NCI-H187 (cell line): Measurements from ENCODE around the gene KDM4D.
"Not testable (repeated sequence)": the region's sequence is repeated elsewhere in the genome, so short reads cannot be mapped to it uniquely, and the experiment has no call there.

Source experiments
- DNase-seq, 2 experiments: peaks; one replicate each; lab custom pipeline; 2025; lab: John Stamatoyannopoulos, UW

KDM4D gene

DNA sequence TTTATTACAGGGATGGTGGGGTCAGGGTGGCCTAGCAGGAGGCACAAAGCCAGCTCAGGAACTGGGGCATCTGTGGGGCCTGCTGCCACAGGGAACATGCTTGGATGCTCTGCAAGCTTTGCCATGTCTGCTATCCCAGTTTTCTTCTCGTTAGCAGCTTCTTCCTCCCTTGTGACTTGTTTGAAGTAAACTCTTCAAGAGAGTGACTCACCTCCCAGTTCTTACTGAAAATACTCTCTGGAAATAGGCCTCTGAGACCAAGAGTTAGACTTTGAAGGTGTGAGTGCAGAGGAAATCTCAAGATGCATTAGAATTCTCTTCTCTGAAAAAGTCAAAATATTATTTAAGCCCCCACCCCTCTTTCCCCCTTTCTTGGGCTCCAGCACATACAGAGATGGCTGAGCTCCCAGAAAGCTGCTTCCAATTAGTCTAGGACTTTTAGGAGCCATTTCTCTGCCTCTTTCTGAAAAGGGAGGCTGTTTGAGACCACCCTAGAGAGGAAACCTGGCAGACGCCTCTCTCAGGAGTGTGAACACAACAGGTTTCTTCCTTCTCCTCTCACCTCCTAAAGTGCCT lies 15.3 kb upstream of the KDM4D start:
- no peak for DNase-seq

DNA sequence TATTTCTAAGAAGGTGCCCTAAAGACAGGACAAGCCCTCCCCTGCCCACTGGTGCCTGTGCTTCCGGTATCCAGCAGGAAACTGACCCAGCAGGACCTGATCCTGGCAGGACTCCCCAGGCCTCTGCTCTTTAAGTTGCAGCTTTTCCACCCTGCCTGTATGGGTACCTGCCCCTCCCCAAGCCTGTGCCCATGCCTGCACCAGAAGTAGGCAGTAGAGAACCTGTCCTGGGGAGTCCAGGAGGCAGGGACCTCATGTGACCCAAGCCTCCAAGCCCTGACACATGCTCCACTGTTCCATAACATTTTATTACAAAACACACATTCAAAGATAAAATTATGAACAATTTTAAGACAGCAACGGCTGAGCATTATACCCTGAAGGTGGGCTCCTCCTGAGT lies 14.3 kb upstream of the KDM4D start:
- DNase-seq = no peak

DNA sequence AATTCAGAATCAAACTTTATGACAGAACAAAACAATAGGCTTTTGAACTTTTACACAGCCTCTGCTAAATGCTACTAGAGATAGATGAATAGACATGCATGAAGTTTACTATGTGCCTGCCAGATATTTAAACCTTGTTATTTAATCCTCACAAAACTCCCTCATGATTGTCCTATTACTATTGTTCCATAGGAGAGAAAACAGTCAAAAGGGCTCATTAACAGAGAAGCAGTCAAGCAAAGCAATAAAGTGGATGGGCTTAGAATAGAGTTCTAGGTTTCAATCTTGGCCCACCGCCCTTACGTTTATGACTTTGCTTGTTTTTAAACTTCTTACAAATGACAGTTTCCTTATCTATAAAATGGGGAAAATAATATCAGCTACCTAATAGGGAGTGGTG lies 13.0 kb upstream of the KDM4D start:
- no peak for DNase-seq

DNA sequence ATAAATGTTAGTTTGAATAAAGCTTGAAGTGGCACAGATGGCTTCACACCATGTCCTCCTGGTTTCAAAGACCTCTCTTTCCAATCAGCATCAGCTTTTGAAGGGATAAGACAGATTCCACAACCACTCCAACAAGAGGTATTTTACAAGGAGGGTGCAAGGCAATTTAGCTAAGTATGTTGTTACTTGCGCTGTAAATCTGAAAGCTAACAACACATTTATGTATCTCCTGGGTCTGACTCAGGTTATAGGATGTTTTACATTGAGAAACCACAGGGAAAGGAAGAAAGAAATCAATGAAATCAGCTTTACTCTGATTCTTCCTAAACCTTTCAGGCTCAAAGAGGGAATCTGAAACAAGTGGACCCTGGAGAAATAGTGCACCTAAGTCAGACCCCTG lies 12.3 kb upstream of the KDM4D start:
- DNase-seq = no peak

DNA sequence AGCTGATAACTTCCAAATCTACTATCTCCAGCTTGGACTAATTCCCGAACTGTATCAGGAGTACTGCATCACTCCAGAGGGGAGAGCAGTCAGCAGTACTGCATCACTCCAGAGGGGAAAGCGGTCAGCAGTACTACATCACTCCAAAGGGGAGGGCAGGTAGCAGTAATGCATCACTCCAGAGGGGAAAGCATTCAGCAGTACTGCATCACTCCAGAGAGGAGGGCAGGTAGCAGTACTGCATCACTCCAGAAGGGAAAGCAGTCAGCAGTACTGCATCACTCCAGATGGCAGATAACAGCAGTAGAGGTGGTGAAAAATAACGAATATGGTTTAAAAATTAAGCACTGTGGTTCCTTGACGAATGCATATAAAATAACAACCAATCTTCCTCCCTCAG lies 8.6 kb upstream of the KDM4D start:
- DNase-seq = no peak

DNA sequence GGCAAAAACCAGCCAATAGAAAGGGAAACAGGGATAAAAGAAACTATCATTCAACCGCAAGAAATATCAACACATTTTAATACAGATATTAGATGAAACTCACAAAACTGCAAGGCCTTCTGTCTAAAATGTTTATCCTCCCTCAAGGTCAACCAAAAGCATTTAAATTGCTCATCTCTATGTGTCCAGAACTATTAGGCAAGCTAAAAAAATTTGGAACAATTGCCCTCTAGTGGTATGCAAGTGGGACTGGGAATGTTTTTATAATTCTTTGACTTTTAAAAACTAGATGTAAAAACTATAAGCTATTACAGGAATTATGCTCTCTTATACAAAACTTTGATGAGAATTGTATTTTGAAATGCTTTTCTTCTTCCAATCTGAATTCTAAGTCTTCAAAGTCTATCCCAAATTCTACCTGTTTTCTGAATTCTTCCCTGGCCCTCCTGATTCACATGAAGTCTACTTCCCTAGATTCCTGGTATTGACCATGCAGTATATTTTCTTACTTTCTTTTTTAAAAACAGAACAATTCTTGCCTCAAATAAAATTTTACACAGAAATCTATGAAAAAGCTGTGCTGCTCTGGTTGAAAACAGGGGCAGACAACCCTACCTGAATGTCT lies 5.1 kb upstream of the KDM4D start:
- DNase-seq = no peak

DNA sequence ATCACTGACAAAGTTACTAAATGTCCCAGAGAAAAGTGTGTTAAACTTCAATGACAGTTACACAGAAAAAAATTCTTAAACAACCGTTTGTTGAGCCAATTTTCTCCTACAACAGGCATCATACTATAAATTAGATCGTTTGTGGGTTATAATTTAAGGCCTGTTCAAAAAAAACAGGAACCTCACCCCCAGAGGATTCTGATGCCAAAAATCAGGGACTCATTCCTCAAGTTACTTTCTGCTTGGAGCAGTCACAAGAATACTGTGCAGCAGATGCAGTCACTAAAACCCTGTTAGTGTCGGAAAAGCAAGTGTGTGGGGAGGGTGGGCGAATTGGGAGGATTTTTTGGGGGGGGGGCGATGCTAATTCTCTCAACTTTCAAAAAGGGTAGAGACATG lies 810 bp upstream of the KDM4D start:
- no peak for DNase-seq

DNA sequence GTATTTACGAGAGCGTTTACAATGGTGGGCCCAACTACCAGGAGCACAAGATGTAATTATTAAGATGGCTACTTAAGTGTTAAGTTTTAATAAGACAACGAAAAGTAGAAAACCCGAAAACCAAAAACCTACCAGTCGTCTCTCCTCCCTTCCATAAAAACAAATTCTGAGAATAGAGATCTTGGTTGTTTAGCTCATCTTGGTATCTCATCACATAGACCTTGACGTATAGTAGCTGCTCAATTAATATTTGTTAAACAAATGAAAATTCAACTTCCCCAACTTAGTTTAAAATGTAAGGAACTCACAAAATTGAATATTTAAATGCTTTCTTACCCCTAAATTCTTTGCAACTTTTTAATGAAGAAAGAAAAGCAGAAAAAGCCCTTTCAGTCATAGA lies 669 bp downstream of the KDM4D start:
- no peak for DNase-seq

DNA sequence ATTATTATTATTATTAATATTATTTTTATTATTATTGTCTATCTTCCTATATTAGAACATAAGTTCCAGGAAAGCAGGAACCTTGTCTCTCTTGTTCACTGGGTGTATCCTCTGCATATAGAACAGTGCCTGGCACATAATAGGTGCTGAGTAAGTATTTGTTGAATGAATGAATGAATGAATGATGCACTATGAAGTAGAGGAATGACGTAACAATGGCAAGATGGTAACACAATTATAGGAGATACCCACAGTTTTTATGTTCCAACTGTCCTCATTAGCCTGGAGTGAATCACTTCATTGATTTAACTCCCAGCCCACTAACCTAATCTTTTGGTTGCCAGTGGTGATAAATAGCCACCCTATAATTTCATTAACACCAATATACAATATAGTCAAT lies 2.1 kb downstream of the KDM4D start:
- DNase-seq = no peak

DNA sequence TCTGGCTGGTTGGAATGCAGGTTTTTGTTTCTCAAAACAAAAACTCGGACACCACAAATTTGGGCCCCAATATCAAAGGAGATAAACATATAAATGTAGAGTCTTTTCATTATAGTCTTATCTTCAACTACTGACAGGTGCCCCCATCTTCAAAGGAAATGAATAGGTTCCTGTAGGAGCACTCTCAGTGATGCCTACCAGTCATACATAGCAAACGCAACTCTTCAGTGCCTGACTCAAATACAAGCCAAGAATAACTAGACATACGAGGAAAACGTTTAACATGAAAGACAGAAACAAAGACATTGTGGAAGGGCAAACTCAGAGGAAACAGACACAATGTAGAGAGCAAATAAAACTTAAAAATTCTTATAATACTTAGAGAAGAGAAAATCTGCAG lies 13.9 kb downstream of the KDM4D start:
- DNase-seq = no peak

DNA sequence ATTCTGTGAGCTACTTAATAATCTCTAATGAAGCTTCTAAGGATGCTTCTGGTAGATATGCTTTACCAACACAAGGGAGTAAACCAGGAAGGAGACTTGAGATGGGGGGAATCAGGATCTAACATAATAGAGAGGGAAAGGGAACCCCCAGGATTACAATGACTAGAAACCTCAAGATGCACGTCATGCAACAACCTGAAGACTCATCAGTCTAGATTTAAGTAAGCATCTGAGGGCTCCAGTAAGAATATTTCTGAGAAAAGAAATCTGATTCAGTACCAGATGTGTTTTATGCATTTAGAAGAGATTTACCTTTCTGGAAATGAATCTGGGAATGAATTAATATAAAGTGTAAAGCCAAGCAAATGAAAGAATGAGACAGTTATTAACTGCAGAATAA lies 15.2 kb downstream of the KDM4D start:
- DNase-seq = no peak

DNA sequence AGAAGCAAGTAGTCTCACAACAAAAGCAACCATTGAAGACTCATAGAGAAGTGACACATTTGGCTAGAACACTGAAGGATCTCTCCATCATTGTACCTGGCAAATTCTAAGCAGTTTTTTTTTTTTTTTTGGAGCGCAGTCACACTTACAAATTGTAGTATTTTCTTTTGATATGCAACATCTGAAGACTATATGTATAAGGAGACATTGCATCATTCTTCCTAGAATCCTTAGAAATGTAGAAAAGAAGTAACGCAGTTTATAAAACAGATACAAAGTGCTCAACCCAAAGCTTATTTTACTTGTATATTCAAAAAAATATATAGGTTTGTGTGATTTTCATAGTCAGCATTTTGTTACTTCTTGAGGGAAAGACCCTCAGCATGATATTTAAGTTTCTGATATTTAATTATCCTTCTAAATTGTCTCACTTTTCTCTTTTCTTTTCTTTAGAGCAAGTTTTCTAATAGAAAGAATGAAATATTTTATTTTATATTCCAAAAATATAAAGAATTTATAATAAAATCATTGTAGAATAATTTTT lies 20.0 kb downstream of the KDM4D start:
- no peak for DNase-seq

DNA sequence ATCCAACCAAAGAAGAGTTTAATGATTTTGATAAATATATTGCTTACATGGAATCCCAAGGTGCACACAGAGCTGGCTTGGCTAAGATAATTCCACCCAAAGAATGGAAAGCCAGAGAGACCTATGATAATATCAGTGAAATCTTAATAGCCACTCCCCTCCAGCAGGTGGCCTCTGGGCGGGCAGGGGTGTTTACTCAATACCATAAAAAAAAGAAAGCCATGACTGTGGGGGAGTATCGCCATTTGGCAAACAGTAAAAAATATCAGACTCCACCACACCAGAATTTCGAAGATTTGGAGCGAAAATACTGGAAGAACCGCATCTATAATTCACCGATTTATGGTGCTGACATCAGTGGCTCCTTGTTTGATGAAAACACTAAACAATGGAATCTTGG lies 23.9 kb downstream of the KDM4D start:
- DNase-seq = no peak

DNA sequence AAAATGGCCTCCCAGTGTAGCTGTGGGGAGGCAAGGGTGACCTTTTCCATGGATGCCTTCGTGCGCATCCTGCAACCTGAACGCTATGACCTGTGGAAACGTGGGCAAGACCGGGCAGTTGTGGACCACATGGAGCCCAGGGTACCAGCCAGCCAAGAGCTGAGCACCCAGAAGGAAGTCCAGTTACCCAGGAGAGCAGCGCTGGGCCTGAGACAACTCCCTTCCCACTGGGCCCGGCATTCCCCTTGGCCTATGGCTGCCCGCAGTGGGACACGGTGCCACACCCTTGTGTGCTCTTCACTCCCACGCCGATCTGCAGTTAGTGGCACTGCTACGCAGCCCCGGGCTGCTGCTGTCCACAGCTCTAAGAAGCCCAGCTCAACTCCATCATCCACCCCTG lies 24.8 kb downstream of the KDM4D start:
- no peak for DNase-seq

DNA sequence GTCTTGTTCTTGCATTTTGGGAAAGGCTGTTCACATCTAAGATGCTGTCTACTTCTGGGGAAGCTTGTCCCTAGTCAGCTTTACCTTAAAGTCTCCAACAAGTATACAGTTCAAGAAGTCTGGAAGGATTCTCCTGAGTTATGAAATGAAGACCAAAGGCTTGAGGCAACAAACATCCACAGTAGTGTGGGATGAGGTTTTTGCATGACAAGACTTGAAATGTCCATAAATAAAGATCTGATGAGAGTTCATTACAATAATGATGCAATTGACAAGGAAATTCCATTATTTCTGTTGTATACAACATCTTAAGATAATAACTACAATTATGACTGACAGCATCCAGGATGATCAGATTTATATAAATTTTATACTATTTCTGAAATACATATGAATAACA lies 30.2 kb downstream of the KDM4D start:
- no peak for DNase-seq

DNA sequence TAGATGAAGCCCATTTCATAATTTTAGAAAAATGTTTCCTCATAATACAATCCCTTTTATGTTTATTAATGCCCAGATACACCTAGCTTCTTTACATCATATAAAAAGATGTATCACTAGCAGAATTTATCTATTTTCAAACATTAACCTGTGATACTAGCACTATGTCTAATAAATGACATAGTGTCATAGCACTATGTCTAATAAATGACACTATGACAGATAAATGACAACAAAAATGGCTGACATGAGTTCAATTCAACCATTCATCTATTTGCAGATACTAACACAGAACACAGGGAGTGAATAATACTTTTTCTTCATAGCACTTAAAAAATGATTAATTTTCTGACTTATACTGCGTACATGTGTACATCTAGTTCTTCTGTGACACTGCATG lies 32.1 kb downstream of the KDM4D start:
- DNase-seq = no peak

DNA sequence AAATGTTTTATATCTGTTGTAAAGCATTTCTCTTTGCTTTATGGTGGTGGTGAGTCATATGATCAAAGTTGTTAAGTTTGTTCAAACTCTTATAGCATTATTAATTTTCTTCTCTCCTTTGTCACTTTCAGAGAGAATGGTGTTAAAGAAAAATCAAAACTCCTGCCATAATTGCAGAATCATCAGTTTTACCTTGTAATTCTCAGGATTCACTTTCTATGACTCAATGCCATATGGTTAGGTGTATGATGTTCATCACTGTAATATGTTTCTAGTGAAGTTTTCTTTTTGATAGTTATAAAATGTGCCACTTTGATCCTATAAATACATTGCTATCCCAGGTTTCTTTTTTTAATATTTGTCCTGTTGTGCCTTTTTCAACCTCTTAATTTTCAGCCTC lies 37.9 kb downstream of the KDM4D start:
- no peak for DNase-seq

DNA sequence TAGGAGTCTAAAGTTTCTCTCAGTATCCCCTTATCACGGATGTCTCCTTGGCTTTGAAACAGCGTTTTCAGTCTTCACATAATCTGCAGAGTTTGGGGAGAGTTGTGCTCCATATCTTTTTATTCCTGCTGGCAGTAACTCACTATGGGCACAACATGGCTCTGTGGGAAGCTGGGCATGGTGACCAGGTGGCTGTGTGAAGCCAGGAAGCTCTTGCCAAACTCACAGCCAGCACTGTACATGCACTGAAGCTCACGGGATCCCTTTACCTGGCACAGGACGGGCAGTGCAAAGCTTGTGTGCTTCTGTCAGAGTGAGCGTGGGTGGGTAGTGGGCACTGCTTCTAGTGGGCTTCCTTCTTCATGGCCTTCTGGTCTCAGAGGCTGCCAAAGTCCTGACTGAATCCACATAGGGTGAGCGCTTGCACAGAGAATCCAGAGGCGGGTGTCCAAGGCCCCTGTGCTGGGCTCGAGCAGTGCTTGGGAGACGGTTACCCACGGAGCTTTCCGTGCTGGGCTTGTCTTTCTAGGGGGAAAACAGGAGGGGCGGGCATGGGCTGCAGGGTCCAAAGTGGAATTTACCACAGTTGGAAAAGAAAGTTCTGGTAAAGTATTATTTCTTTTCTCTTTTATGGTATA lies 40.8 kb downstream of the KDM4D start:
- no peak for DNase-seq

DNA sequence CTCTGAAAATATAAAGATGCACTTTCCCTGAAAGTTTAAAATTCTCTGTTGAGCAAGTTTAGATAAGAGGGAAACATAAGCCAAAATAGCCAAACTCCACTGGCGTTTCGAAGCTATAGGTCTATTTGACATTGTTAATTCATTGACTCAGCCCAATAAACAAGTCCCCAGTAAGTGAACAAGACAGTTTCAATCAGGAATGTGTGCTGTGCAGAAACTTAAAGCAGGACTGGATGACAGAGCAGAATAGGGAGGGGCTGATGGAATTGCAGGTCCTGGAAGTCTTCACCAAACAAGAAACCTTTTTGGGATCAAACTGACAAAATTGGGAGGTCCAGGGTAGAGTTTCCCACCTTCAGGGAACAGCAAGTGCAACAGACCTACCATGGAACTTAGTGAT lies 42.6 kb downstream of the KDM4D start:
- no peak for DNase-seq

DNA sequence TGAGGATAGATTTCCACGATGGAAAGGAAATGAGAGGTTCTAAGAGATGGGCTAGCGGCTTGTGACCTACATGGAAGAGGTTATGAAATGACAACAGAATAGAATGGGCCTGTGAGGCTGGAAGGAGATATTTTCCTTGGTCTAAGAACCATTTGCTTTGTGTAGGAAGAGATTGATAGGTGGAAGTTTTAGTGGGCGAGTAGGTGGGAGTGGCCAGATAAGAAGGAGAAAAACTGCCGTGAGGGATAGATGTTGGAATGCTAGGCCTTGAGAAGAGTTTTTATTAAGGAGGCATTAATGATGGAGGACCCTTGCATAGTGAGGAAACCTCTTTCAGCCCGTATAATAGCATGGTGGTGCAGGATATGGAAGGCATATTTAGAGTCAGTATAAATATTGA lies 48.0 kb downstream of the KDM4D start:
- not testable (repeated sequence) for DNase-seq

DNA sequence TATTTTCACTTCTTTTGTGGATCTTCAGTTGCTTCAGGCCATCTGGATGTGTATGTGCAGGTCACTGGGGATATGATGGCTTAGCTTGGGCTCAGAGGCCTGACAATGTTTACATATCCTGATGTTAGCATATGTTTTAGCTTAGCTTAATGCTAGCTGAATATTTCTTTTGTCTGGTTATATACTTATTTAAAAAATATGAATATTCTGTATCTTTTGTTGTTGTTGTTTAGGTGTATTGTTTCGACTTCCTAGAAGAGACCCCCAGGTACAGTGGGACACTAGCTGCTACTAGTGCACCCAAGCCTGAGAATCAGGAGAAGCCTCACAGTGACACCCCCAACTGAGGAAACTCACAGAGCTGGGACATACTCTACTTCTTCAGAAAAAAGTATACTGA lies 51.4 kb downstream of the KDM4D start, which contains the start of gene KDM4E:
KDM4E (plus strand) TSS at position 301 of the 400 bp plus-strand sequence. CDS start 300 bp downstream, outside the sequence.
- DNase-seq = no peak

DNA sequence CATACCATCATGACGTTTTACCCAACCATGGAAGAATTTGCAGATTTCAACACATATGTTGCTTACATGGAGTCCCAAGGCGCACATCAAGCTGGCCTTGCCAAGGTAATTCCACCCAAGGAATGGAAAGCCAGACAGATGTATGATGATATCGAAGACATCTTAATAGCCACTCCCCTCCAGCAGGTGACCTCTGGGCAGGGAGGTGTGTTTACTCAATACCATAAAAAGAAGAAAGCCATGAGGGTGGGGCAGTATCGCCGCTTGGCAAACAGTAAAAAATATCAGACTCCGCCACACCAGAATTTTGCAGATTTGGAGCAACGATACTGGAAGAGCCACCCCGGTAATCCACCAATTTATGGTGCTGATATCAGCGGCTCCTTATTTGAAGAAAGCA lies 52.1 kb downstream of the KDM4D start:
- DNase-seq = not testable (repeated sequence)

DNA sequence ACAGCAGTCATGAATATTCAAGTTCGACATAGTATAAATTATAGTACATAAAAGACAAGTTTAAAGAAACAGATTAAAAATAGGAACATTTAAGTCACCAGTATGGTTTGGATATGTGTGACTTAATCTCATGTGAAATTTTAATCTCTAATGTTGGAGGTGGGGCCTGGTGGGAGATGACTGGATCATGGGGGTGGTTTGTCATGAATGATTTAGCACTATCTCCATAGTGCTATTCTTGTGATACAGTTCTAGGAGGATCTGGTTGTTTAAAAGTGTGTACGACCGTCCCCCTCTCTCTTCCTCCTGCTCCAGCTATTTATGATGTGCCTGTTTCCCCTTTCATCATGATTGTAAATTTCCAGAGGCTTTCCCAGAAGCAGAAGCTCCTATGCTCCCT lies 54.8 kb downstream of the KDM4D start:
- DNase-seq = no peak

DNA sequence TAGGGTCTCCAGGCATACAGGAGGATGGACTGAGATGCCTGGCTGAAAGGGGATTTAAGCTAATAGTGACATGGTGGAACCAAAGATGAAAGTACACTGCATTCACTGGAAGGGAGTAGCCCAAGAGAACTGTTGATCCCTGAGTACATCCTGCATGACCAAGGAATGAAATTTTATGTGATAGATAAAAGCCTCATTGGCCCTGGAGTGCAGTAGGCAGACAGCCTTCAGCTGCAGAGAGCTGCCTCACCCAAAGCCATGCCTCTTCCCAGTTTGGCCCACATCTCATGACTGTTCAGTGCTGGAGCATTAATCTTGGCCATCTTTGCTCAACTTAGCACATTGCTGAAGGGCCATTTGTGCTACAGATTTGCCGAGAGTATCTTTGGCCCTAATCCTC lies 59.5 kb downstream of the KDM4D start:
- no peak for DNase-seq
